ENCODE results near the gene DDX23. TPM values are rescaled to one million over a fixed set of nuclear protein-coding genes. Genes with fewer than 3 reads are reported as not detected.
"Not testable (repeated sequence)": the region's sequence is repeated elsewhere in the genome, so short reads cannot be mapped to it uniquely, and the experiment has no call there.

Gene DDX23
- total RNA-seq, 4 donors from 2014 or later = 56.5 to 74.3 (median 66.9) TPM

- intact Hi-C loops (cut with DNase I; ENCODE audit: low total_unique reads) = no loop called here
- DNase-seq (ENCODE audit: low spot score in 2 of 2) = no peak
- WGBS, 2 donors = 87 to 92% methylated on average over 4 of the region's 4 CpGs
- H3K4me3 ChIP-seq (ENCODE audit: low read depth, poor library complexity, severe bottlenecking) = no peak overlapping the region
- TF ChIP-seq POLR2A (IDR thresholded peaks at IDR 0.05) (no peak), CTCF (IDR thresholded peaks at IDR 0.05) (no peak)
Observed at GRCh38 chr12:48854488-48854887, 2.5 kb upstream of the DDX23 start.

DNA sequence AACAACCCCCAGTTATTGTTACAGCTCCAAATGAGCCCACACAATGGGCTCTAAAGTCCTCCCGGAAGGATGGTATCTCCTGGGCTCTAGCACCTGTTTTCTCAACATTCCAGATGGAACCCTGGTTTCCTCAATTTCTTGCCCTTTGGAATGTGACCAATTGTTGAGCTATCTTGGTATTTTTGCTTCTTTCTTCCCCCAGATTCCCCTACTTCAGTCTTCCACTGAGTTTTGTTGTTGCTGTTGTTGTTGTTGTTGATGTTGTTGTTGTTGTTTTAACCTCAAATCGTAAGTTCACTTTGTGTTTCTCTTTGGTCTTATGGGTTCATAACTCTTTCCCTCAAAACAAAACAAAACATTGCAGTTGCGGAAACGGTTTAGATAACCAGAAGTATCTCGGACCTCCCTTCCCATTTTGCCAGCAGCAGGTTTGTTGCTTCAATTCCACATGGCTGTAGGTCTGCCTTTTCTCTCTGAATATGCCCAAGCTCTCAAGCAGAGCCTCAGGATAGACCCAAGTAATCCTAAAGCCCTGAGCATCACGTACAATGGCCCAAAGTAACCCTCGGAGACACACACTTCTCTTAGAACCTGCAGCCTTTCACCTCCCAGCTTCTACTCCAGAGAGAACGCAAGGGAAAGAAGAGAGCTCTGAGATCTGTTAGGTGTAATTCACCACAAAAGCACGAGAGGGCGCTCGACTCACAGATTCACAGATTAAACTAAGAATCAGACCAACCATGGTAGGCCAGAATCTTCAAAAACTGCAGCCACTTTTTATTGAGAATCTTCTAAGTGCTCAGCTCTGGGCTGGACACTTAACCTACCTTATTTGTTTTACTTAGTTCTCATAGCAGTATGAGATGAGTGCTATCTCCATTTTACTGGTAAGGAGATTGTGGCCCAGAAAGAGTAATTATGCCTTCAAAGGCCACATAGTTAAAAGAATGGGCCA lies 1.0 kb upstream of the DDX23 start:
- TF ChIP-seq POLR2A (IDR thresholded peaks at IDR 0.05) (no peak), CTCF (IDR thresholded peaks at IDR 0.05) (peak in 2 of 3 donors; percentile 16 to 41)
- no peak overlapping the region for H3K4me3 ChIP-seq (ENCODE audit: low read depth, poor library complexity, severe bottlenecking)
- peak; percentile 95 to 97 for DNase-seq (ENCODE audit: low spot score in 2 of 2)
- intact Hi-C loops (cut with DNase I; ENCODE audit: low total_unique reads) = no loop called here
- WGBS, 2 donors = 0 to 1% methylated on average over 11 of the region's 11 CpGs

DNA sequence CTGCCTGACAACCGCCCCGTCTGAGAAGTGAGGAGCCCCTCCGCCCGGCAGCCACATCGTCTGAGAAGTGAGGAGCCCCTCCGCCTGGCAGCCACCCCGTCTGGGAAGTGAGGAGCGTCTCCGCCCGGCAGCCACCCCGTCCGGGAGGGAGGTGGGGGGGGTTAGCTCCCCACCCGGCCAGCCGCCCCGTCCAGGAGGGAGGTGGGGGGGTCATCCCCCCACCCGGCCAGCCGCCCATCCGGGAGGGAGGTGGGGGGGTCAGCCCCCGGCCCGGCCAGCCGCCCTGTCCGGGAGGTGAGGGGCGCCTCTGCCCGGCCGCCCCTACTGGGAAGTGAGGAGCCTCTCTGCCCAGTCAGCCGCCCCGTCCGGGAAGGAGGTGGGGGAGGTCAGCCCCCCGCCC lies 9.9 kb downstream of the DDX23 start:
- intact Hi-C loops (cut with DNase I; ENCODE audit: low total_unique reads); DNase-seq (ENCODE audit: low spot score in 2 of 2); H3K4me3 ChIP-seq (ENCODE audit: low read depth, poor library complexity, severe bottlenecking): not testable (repeated sequence)
- WGBS, 2 donors = no CpG with 5 or more reads among the region's 29 CpGs

DNA sequence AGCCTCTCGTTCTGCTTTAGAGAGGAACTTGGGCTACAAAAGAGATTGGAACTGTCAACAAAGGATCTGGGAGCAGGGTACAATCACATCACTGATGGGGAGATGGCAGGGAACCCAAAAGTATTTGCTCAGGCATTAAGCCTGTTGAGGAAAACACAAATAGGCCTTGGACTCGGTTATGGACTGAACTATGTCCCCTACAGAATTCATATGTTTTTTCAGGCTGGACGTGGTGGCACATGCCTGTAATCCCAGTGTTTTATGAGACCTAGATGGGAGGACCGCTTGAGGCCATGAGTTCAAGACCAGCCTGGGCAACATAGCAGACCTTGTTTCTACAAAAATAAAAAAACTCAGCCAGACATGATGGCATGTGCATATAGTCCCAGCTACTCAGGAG lies 13.9 kb downstream of the DDX23 start:
- no peak overlapping the region for H3K4me3 ChIP-seq (ENCODE audit: low read depth, poor library complexity, severe bottlenecking)
- DNase-seq (ENCODE audit: low spot score in 2 of 2) = no peak
- WGBS, 2 donors = 90 to 93% methylated on average over 4 of the region's 4 CpGs
- intact Hi-C loops (cut with DNase I; ENCODE audit: low total_unique reads) = no loop called here
- TF ChIP-seq CTCF (IDR thresholded peaks at IDR 0.05) = no peak
- TF ChIP-seq POLR2A (IDR thresholded peaks at IDR 0.05) = no peak

- WGBS, 2 donors = 91 to 93% methylated on average over 12 of the region's 12 CpGs
- TF ChIP-seq POLR2A (IDR thresholded peaks at IDR 0.05) (no peak), CTCF (IDR thresholded peaks at IDR 0.05) (no peak)
- no peak for DNase-seq (ENCODE audit: low spot score in 2 of 2)
Observed at GRCh38 chr12:48832321-48833060, 19.5 kb downstream of the DDX23 start.

DNA sequence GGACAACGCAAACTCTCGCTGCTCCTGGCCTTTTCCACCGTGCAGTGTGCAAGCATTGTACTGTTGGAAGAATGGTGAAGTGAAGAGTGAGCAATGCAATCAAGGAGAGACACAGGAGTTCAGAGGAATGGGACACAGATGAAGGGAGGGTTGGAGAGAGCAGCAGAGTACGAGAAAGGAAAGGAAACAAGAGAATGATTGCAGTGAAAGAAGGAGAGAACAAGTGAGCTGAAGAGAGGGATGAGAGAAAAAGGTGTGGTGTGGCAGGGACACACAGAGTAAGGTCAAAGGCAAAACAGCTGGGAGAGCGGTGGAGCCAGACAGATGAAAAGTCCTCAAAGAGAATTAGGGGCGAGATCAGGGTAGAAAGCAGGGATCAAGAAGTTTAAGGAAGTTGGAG lies 20.7 kb downstream of the DDX23 start:
- TF ChIP-seq CTCF (IDR thresholded peaks at IDR 0.05) (no peak), POLR2A (IDR thresholded peaks at IDR 0.05) (no peak)
- H3K4me3 ChIP-seq (ENCODE audit: low read depth, poor library complexity, severe bottlenecking) = no peak overlapping the region
- intact Hi-C loops (cut with DNase I; ENCODE audit: low total_unique reads) = no loop called here
- no peak for DNase-seq (ENCODE audit: low spot score in 2 of 2)
- WGBS, 2 donors = 83 to 84% methylated on average over 6 of the region's 6 CpGs

More at GRCh38 chr12:48832321-48833060, 19.5 kb downstream of the DDX23 start:
- intact Hi-C loops (cut with DNase I; ENCODE audit: low total_unique reads) = no loop called here
- no peak overlapping the region for H3K4me3 ChIP-seq (ENCODE audit: low read depth, poor library complexity, severe bottlenecking)
